Activated T-helper 17 cell treated with anti-CD3 and anti-CD28 coated beads, Interleukin-2, amount 50 U/mL, for 72 hours (primary cell): ENCODE results near the gene TGIF2. TPM values are rescaled to one million over a fixed set of nuclear protein-coding genes. Genes with fewer than 3 reads are reported as not detected.
"Not testable (repeated sequence)": the region's sequence is repeated elsewhere in the genome, so short reads cannot be mapped to it uniquely, and the experiment has no call there.

Source experiments
- ATAC-seq: fragments of 150-1000 bp; cut with Tn5 transposase; replicated peaks from 2 replicates; pipeline ENCODE4 v1.10.0; 2021; ENCODE audit warnings: mild to moderate bottlenecking, moderate library complexity
- H3K27ac Mint-ChIP-seq: one replicate; pipeline ENCODE4 v1.8.0; 2022; ENCODE audit warnings: mixed read lengths
- H3K27me3 Mint-ChIP-seq: one replicate; pipeline ENCODE4 v1.8.0; 2022; ENCODE audit warnings: mixed read lengths
- H3K36me3 Mint-ChIP-seq: one replicate; pipeline ENCODE4 v1.8.0; 2022; ENCODE audit warnings: low read depth, mild to moderate bottlenecking, mixed read lengths
- H3K4me1 Mint-ChIP-seq: one replicate; pipeline ENCODE4 v1.8.0; 2022; ENCODE audit warnings: mixed read lengths
- H3K4me3 Mint-ChIP-seq: one replicate; pipeline ENCODE4 v1.8.0; 2022; ENCODE audit warnings: mild to moderate bottlenecking, mixed read lengths
- H3K9me3 Mint-ChIP-seq: one replicate; pipeline ENCODE4 v1.8.0; 2022; ENCODE audit warnings: mixed read lengths
- total RNA-seq, 2 donors: library from RNA; stranded (reverse); gene quantifications; one replicate each; pipeline ENCODE4 v1.2.3, GENCODE V29; 2022

TGIF2 gene
- total RNA-seq, 2 donors from 2014 or later, result 43.8 to 57.1 TPM

DNA sequence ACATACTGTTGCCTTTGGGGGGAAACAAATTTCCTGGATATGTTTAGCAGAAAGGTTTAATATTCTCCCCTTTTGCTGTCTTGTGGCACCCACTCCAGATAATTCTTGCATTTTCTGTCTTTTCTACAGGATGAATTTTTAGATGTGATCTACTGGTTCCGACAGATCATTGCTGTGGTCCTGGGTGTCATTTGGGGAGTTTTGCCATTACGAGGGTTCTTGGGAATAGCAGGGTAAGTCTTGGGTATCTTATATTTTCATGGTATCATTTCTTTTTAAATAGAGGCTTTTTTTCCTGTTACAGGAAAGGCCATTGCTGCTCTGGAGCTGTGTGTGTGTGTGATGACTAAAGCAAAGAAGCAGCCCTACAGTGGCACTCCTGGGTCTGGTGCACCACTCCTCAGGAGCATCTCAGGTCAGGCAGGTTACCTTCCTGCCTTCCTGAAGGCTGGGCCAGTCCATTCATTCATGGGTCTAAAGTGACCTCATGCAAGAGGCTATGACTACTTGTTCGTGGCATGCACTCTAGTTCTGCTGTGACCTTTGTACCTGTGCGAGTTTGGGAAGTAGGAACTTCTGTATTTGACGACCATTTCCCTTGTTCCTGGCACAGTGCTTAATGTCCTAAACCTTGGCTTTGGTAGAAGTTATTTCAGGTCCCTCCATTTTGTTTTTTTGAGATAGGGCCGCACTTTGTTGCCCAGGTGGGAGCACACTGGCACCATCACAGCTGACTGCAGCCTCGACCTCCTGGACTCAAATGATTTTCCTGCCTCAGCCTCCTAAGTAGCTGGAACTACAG lies 34.4 kb downstream of the TGIF2 start:
- no peaks in the 10 kb centered on the region for H3K9me3 Mint-ChIP-seq
- peak overlapping the region; percentile 96 for H3K27ac Mint-ChIP-seq
- ATAC-seq, result no peak
- no peaks in the 10 kb centered on the region for H3K27me3 Mint-ChIP-seq
- peaks cover 76% of the 10 kb centered on the region for H3K36me3 Mint-ChIP-seq
- peaks cover 8% of the 10 kb centered on the region for H3K4me1 Mint-ChIP-seq
- peak overlapping the region; percentile 90 for H3K4me3 Mint-ChIP-seq

DNA sequence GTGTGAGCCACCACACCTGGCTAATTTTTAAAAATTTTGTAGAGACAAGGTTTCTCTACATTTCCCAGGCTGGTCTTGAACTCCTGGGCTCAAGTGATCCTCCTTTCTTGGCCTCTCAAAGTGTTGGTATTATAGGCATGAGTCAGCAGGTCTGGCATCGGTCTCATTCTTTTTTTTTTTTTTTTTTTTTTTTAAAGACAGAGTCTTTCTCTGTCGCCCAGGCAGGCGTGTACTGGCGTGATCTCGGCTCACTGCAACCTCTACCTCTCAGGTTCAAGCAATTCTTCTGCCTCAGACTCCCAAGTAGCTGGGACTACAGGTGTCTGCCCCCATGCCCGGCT lies 35.0 kb downstream of the TGIF2 start:
- Mint-ChIP-seq H3K36me3 (peaks cover 82% of the 10 kb centered on the region), H3K4me3 (peak overlapping the region; percentile 90), H3K27ac (peak overlapping the region; percentile 96)
- H3K4me1 Mint-ChIP-seq, H3K27me3 Mint-ChIP-seq, ATAC-seq, H3K9me3 Mint-ChIP-seq: not testable (repeated sequence)

DNA sequence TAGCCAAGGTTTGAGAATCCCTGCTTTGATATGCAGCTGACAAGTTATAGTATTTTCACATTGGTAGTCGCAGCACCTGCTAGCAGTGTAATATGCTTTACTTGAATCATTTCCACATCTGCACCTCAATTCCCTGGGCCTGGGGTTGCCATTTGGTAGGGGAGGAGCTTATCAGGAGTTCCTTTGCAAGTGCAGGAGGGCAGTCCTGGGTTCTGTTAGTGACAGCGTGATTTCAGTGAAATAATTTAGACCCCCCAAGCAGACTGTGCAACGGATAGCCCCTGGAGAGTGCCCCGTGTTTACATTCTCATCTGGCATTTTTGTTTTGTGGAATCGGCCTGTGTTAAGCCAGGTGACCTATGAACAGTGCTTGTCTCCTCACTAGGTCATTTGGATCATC lies 38.2 kb downstream of the TGIF2 start:
- peaks cover 95% of the 10 kb centered on the region for H3K36me3 Mint-ChIP-seq

DNA sequence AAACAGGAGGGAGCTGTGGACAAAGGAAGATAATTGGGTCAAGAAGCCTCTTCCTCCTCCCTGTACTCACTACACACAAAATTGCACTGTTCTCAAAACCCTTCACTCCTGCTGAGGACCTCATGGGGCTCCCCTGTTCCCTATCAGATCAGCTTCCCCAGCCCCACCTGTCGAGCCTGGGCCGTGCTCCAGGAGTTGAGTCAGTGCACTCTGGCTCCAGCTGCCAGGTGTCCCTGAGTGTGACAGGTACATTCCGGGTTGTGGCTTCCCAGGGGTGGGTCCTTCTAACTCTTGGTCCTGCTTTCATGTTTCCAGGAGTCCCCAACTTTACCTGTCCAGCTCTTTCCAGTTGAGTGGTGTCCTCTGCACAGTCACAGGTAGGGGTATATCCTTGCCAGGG lies 40.6 kb downstream of the TGIF2 start:
- H3K9me3 Mint-ChIP-seq, result no peaks in the 10 kb centered on the region
- H3K4me1 Mint-ChIP-seq, result peaks cover 5% of the 10 kb centered on the region
- H3K4me3 Mint-ChIP-seq, result no peak overlapping the region
- H3K27ac Mint-ChIP-seq, result peak overlapping the region; percentile 56
- peaks cover 79% of the 10 kb centered on the region for H3K36me3 Mint-ChIP-seq
- ATAC-seq, result no peak
- no peaks in the 10 kb centered on the region for H3K27me3 Mint-ChIP-seq

More for the DNA sequence above, 38.2 kb downstream of the TGIF2 start:
- Mint-ChIP-seq H3K27me3 (no peaks in the 10 kb centered on the region), H3K9me3 (no peaks in the 10 kb centered on the region), H3K27ac (no peak overlapping the region), H3K4me3 (no peak overlapping the region), H3K4me1 (peaks cover 9% of the 10 kb centered on the region)
- no peak for ATAC-seq

DNA sequence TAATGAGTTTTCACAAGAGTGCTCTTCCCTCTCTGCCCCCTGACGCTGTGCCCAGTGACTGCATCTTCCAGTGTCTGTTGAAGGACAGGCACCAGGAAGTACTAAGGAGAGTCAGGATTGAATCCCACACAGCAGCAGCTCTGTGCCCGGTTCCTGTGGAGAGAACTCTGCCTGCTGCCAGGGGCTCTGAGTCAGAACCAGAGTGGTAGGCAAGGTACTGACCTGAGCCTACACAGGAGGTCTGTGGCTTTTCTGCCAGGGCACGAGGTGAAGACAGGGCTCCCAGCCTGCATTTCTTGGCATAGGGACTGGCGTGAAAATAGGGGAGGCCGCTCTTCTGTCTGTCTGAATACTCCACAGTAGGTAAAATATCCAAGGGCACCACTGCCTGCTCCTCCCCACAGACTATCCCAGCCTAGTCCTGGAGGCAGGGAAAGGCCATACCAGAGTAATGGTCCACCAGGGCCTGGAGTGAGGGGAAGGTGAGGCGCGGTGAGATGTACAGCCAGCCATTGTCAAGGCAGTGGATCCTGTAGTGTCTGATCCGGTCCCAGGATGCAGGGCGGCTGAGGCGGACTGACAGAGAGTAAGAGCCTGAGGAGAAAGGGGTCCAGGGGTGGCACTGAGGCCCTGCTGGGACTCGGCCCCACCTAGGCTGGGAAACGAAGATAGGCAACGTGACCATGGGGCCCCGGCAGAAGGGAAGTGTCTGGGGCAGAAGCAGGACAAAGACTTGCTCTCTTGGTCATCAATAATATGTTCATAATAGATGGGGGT lies 41.6 kb downstream of the TGIF2 start:
- H3K27me3 Mint-ChIP-seq, result no peaks in the 10 kb centered on the region
- H3K4me3 Mint-ChIP-seq, result no peak overlapping the region
- peak; percentile 25 for ATAC-seq
- H3K36me3 Mint-ChIP-seq, result peaks cover 69% of the 10 kb centered on the region
- peak overlapping the region; percentile 56 for H3K27ac Mint-ChIP-seq
- H3K4me1 Mint-ChIP-seq, result peaks cover 5% of the 10 kb centered on the region
- H3K9me3 Mint-ChIP-seq, result no peaks in the 10 kb centered on the region

DNA sequence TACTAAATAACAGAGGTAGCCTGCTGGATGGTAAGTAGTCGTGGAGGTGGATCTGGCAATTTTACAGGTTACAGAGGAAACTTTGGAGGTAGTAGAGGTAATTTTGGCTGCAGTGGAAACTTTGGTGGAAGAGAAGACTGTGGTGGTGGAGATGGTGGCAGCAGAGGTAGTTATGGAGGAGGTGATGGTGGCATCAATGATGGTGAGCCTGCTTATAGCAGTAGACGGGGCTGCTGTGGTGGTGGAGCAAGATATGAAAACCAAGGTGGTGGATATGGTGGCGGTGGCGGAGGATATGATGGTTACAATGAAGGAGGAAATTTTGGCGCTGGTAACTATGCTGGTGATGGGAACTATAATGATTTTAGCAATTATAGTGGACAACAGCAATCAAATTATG lies 47.5 kb downstream of the TGIF2 start:
- ATAC-seq, result no peak
- Mint-ChIP-seq H3K4me3 (no peak overlapping the region), H3K4me1 (peaks cover 16% of the 10 kb centered on the region), H3K27me3 (no peaks in the 10 kb centered on the region), H3K36me3 (peaks cover 64% of the 10 kb centered on the region), H3K27ac (peak overlapping the region; percentile 2), H3K9me3 (no peaks in the 10 kb centered on the region)

DNA sequence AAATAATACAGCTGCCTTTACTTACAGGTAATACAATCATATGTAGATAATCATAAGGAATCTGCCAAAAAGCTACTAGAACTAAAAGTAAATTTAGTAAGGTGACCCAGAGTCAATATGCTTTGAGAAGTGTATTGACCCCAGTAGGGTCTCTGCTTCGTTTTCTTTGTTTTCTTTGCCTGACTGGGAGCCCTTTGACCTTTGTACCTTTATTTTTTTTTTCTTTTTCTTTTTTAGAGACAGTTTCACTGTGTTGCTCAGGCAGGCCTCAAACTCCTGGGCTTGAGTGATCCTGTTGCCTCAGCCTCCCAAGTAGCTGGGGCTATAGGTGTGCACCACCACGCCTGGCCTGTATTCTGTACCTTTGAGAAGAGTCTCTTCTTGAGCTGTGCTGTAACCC lies 50.0 kb downstream of the TGIF2 start:
- Mint-ChIP-seq H3K27ac (peak overlapping the region; percentile 24), H3K27me3 (no peaks in the 10 kb centered on the region), H3K9me3 (no peaks in the 10 kb centered on the region), H3K4me3 (no peak overlapping the region), H3K4me1 (peaks cover 21% of the 10 kb centered on the region), H3K36me3 (peaks cover 85% of the 10 kb centered on the region)
- ATAC-seq, result no peak

DNA sequence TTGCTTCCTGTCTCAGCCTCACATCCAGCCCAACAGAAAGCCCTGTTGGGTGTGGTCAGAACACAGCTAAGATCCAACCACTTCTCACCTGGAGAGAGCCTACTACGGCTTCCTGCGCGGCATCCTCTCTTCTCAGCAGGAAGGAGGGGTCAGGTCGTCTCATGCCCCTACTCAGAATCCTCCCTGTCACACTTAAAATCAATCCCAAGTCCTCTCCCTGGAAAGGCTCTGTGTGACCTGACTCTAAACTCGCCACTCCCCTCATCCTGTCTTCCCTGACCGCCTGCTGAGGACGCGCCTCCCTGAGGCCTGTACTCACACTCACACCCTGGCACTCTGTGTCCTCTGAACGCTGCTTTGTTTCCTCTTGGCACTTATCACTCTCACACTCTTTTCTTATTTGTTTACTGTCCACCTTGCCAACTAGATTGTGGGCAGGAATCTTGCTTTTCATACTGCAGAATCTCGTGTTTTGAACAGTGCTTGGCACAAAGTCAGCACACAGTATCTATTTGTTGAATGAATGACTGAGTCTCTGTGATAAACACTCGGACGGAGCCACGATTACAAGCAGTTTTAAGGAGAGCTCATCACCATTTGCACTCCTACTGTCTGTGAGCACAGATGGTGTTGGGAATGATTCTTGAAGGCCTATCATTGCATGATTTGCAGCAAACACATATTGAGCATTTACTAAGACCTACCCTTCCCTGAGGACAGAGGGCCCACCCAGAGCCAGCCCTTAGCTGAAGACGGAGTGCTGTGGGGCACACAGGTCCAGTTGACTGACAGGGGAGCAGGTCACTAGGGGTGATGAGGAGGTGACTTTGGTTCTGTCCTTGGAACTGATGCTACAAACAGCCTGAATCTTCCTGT lies 50.9 kb downstream of the TGIF2 start:
- no peaks in the 10 kb centered on the region for H3K9me3 Mint-ChIP-seq
- H3K4me1 Mint-ChIP-seq, result peaks cover 21% of the 10 kb centered on the region
- peaks cover 87% of the 10 kb centered on the region for H3K36me3 Mint-ChIP-seq
- H3K27ac Mint-ChIP-seq, result peak overlapping the region; percentile 24
- no peak for ATAC-seq
- no peak overlapping the region for H3K4me3 Mint-ChIP-seq
- no peaks in the 10 kb centered on the region for H3K27me3 Mint-ChIP-seq

DNA sequence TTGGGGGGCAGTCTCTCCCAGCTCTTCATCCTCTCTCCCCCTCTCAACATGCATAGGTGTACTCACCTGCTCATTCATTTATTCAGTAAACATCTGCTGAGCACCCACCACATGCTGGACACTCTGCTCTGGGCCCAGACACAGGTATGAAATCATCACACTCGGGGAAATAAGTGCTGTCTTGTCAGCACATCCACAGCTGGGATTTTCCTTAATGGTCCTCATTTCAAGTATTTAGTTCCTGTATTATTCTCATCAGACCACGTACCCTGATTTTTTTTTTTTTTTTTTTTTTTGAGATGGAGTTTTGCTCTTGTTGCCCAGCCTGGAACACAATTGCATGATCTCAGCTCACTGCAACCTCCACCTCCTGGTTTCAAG lies 51.5 kb downstream of the TGIF2 start:
- Mint-ChIP-seq H3K27ac (peak overlapping the region; percentile 24), H3K27me3 (no peaks in the 10 kb centered on the region), H3K4me3 (no peak overlapping the region), H3K36me3 (peaks cover 93% of the 10 kb centered on the region), H3K9me3 (no peaks in the 10 kb centered on the region), H3K4me1 (peaks cover 25% of the 10 kb centered on the region)
- no peak for ATAC-seq

DNA sequence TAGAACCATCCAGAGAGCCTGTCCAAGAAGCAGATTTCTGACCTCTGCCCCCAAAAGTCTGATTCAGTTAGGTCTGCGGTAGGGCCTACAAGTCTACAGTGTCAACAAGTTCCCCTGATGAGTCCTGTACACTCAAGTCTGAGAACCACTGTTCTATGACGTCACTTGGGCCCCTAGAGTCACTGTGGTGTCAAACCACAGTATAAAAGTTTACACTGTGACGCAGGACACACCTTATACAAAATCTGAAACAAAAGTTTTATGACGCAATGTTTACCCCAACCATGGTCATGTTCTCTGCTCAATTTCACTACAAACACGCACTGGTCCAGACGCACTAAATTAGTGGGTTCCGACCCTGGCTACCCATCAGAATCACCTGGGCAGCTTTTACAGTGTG lies 54.7 kb downstream of the TGIF2 start:
- peaks cover 97% of the 10 kb centered on the region for H3K36me3 Mint-ChIP-seq
- no peaks in the 10 kb centered on the region for H3K9me3 Mint-ChIP-seq
- peaks cover 24% of the 10 kb centered on the region for H3K4me1 Mint-ChIP-seq
- peak; percentile 61 for ATAC-seq
- no peaks in the 10 kb centered on the region for H3K27me3 Mint-ChIP-seq
- H3K4me3 Mint-ChIP-seq, result no peak overlapping the region
- no peak overlapping the region for H3K27ac Mint-ChIP-seq

DNA sequence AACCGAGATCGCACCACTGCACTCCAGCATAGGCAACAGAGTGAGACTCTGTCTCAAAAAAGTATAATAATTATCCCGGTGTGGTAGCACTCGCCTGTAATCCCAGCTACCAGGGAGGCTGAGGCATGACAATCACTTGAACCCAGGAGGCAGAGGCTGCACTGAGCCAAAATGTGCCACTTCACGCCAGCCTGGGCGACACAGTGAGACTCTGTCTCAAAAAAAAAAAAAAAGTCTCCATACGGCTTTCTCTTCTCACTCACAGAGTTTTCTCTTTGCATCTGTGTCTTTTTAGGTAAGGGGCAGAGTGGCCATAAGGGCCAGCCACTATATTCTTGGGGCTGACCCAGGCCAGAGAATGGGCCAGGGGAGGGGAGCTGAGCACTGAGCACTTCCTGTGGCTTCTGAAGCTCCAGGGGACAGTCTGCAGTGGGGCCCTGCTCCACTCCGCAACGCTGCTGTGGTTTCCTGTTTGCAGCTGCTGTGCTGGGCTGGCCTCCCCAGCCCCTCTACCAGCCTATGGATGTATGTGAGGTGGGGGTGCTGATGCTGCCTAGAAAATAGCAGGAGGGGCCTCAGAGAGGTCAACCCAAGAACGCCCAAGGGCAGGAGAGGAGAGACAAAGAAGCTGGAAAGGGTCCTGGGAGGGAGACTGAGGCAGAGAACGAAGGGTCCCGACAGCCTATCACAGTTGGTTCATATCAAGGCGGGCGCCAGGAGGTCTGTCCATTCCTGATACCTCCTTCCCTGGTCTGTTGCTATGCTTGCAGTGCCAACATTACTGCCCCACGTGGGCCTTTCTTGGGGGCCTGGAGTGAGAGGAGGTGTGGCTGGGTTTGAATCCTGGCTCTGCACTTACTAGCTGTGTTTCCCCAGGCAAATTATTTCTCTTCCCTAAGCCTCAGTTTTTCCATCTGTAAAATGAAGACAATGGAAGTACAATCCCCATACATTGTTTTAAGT lies 56.6 kb downstream of the TGIF2 start:
- H3K27ac Mint-ChIP-seq, result peak overlapping the region; percentile 98

DNA sequence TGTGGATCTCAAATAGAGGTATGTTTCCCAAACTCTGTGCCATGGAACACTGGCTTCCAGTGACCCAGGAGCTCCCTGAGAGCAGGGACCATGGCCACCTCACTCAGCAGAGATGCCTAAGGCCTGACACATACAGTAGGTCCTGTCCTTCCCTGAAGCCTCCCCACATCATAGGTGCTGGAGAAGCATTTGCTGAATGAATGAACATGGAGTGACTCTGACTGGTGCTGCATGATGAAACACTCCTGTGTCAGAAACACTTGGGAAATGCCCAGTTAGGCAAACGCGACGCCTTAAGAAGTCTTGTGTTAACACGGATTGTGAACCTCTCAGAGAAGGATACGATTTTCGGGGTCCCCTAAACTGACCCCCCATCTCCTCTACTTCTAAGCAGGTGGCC lies 58.2 kb downstream of the TGIF2 start:
- Mint-ChIP-seq H3K27ac (peak overlapping the region; percentile 98), H3K36me3 (peaks cover 92% of the 10 kb centered on the region), H3K9me3 (no peaks in the 10 kb centered on the region), H3K4me3 (no peak overlapping the region), H3K27me3 (no peaks in the 10 kb centered on the region), H3K4me1 (peaks cover 12% of the 10 kb centered on the region)
- ATAC-seq, result no peak

More for the DNA sequence above, 56.6 kb downstream of the TGIF2 start:
- Mint-ChIP-seq H3K36me3 (peaks cover 94% of the 10 kb centered on the region), H3K4me3 (peak overlapping the region; percentile 80), H3K9me3 (no peaks in the 10 kb centered on the region), H3K27me3 (no peaks in the 10 kb centered on the region), H3K4me1 (peaks cover 13% of the 10 kb centered on the region)
- peak; percentile 90 for ATAC-seq

DNA sequence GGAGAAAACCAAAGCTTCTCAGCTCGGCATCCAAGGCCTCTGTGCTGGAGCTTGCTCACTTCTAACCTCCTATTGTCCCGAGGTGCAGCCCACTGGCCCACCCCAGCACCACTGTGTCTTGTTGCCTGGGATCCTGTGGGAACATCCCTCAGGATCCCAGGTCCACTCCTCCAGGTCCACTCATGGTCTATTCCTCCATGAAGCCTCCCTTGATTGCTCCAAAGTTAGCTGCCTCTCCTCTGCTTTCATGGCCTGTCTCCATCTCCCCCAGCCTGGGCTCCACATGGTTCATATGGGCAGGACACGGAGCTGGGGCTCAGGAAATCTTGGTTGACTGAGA lies 58.7 kb downstream of the TGIF2 start:
- H3K27me3 Mint-ChIP-seq, result no peaks in the 10 kb centered on the region
- peaks cover 92% of the 10 kb centered on the region for H3K36me3 Mint-ChIP-seq
- H3K27ac Mint-ChIP-seq, result peak overlapping the region; percentile 20
- H3K4me1 Mint-ChIP-seq, result peaks cover 7% of the 10 kb centered on the region
- no peak overlapping the region for H3K4me3 Mint-ChIP-seq
- H3K9me3 Mint-ChIP-seq, result no peaks in the 10 kb centered on the region
- ATAC-seq, result no peak
